Measurements from ENCODE around the gene MRTFB. TPM values are rescaled to one million over a fixed set of nuclear protein-coding genes. Genes with fewer than 3 reads are reported as not detected.

MRTFB gene
- total RNA-seq, 1 experiment from 2014 or later = 29.5 TPM

DNA sequence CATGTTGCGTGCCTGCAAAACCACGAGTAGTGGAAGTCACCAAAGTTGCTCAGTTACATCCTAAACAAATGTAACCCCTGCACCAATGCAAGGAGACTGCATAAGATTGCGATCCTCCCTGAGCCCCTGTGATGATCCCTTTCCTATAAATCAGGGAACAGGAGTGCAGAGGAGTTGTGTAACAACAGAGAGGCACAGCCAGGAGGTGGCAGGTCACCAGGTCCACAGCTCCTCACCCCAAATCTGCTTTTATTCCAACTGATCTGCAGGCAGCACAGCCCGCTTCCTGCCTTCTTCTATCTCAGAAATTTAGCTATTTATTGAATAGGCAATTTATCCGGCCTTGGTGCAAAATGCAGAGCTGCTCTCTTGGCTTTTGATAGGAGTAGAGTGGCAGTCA, 36.0 kb upstream of the MRTFB start:
- Histone ChIP-seq H3K36me3 (ENCODE audit: control insufficient read depth, insufficient read depth, low read length) (no peaks in the 10 kb centered on the region), H3K27me3 (replicated peaks; ENCODE audit: control insufficient read depth, insufficient read depth, low read length) (no peaks in the 10 kb centered on the region), H3K4me1 (no peaks in the 10 kb centered on the region), H3K9me3 (no peaks in the 10 kb centered on the region), H3K4me3 (ENCODE audit: low read depth, low read length) (no peak overlapping the region)
- no peaks in the 10 kb centered on the region for H3K27me3 Mint-ChIP-seq (ENCODE audit: insufficient read depth, unreplicated experiment)
- no peaks in the 10 kb centered on the region for H3K9me3 Mint-ChIP-seq (ENCODE audit: unreplicated experiment)
- POLR2A ChIA-PET = no interaction called here
- H3K36me3 Mint-ChIP-seq (ENCODE audit: insufficient read depth, unreplicated experiment) = no peaks in the 10 kb centered on the region
- no TSS peak for BruUV-seq (replicated peaks)
- no peak overlapping the region for H3K4me3 Mint-ChIP-seq (ENCODE audit: unreplicated experiment)
- DNase-seq = no peak
- intact Hi-C loops (cut with micrococcal nuclease; ENCODE audit: unreplicated experiment) = no loop called here
- H3K27ac Mint-ChIP-seq (ENCODE audit: unreplicated experiment) = no peak overlapping the region
- TF ChIP-seq, protein P1, sequence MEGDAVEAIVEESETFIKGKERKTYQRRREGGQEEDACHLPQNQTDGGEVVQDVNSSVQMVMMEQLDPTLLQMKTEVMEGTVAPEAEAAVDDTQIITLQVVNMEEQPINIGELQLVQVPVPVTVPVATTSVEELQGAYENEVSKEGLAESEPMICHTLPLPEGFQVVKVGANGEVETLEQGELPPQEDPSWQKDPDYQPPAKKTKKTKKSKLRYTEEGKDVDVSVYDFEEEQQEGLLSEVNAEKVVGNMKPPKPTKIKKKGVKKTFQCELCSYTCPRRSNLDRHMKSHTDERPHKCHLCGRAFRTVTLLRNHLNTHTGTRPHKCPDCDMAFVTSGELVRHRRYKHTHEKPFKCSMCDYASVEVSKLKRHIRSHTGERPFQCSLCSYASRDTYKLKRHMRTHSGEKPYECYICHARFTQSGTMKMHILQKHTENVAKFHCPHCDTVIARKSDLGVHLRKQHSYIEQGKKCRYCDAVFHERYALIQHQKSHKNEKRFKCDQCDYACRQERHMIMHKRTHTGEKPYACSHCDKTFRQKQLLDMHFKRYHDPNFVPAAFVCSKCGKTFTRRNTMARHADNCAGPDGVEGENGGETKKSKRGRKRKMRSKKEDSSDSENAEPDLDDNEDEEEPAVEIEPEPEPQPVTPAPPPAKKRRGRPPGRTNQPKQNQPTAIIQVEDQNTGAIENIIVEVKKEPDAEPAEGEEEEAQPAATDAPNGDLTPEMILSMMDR (IDR thresholded peaks at IDR 0.05; ENCODE audit: insufficient read depth in 1 of 2, low read depth in 1 of 2, low read length in 1 of 2, severe bottlenecking in 1 of 2, unreplicated experiment in 1 of 2) = no peak
- H3K4me1 Mint-ChIP-seq (ENCODE audit: low read depth, unreplicated experiment) = no peaks in the 10 kb centered on the region
- CTCF ChIA-PET = interaction anchor here (0.6 kb wide), 1 partner anchor 196 kb away, joined by 3 read pairs; no protein-coding TSS in a partner anchor

DNA sequence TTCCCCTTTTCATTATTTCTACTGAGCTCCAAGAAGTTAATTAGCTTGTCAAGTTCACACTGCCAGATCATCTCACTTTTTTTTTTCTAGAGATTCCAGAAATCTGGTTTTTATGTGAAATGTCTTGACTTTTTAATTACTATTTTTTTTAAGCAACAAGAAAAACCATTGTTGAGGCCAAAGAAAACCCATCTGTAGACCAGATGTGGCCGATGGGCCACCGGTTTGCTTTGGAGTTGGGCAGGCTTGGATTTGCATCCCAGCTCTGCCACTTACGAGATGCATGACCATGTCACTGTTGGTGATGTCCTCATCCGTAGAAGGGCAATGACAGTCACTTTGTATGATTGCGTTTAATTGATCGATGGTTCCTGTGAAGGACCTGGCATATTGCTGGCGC, 34.2 kb upstream of the MRTFB start:
- Histone ChIP-seq H3K4me1 (no peaks in the 10 kb centered on the region), H3K9me3 (no peaks in the 10 kb centered on the region), H3K27me3 (replicated peaks; ENCODE audit: control insufficient read depth, insufficient read depth, low read length) (no peaks in the 10 kb centered on the region), H3K36me3 (ENCODE audit: control insufficient read depth, insufficient read depth, low read length) (no peaks in the 10 kb centered on the region), H3K4me3 (ENCODE audit: low read depth, low read length) (no peak overlapping the region)
- Mint-ChIP-seq H3K36me3 (ENCODE audit: insufficient read depth, unreplicated experiment) (no peaks in the 10 kb centered on the region), H3K27me3 (ENCODE audit: insufficient read depth, unreplicated experiment) (no peaks in the 10 kb centered on the region), H3K4me3 (ENCODE audit: unreplicated experiment) (no peak overlapping the region), H3K27ac (ENCODE audit: unreplicated experiment) (no peak overlapping the region), H3K4me1 (ENCODE audit: low read depth, unreplicated experiment) (no peaks in the 10 kb centered on the region), H3K9me3 (ENCODE audit: unreplicated experiment) (no peaks in the 10 kb centered on the region)
- TF ChIP-seq, protein P1 (IDR thresholded peaks at IDR 0.05; ENCODE audit: insufficient read depth in 1 of 2, low read depth in 1 of 2, low read length in 1 of 2, severe bottlenecking in 1 of 2, unreplicated experiment in 1 of 2) = no peak
- CTCF ChIA-PET = no interaction called here
- intact Hi-C loops (cut with micrococcal nuclease; ENCODE audit: unreplicated experiment) = no loop called here
- no peak for DNase-seq
- no TSS peak for BruUV-seq (replicated peaks)
- POLR2A ChIA-PET = no interaction called here

DNA sequence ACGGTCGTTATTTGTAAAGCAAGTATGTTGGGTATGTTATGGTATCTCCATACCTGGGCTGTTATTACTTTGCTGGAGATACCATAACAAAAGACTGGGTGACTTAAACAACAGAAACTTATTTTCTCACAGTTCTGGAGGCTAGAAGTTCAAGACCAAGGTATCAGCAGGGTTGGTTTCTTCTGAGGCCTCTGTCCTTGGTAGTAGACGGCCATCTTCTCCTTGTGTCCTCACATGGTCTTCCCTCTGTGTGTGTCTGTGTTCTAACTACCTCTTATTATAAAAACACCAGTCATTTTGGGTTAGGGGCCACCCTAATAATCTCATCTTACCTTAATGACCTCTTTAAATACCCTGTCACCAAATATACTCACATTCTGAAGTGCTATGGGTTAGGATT, 33.2 kb upstream of the MRTFB start:
- Histone ChIP-seq H3K27me3 (replicated peaks; ENCODE audit: control insufficient read depth, insufficient read depth, low read length) (no peaks in the 10 kb centered on the region), H3K4me1 (no peaks in the 10 kb centered on the region), H3K9me3 (no peaks in the 10 kb centered on the region), H3K36me3 (ENCODE audit: control insufficient read depth, insufficient read depth, low read length) (no peaks in the 10 kb centered on the region), H3K4me3 (ENCODE audit: low read depth, low read length) (no peak overlapping the region)
- Mint-ChIP-seq H3K4me1 (ENCODE audit: low read depth, unreplicated experiment) (no peaks in the 10 kb centered on the region), H3K36me3 (ENCODE audit: insufficient read depth, unreplicated experiment) (no peaks in the 10 kb centered on the region), H3K9me3 (ENCODE audit: unreplicated experiment) (no peaks in the 10 kb centered on the region), H3K27ac (ENCODE audit: unreplicated experiment) (no peak overlapping the region), H3K4me3 (ENCODE audit: unreplicated experiment) (no peak overlapping the region), H3K27me3 (ENCODE audit: insufficient read depth, unreplicated experiment) (no peaks in the 10 kb centered on the region)
- no peak for DNase-seq
- CTCF ChIA-PET = no interaction called here
- POLR2A ChIA-PET = no interaction called here
- TF ChIP-seq, protein P1 (IDR thresholded peaks at IDR 0.05; ENCODE audit: insufficient read depth in 1 of 2, low read depth in 1 of 2, low read length in 1 of 2, severe bottlenecking in 1 of 2, unreplicated experiment in 1 of 2) = no peak
- intact Hi-C loops (cut with micrococcal nuclease; ENCODE audit: unreplicated experiment) = no loop called here
- BruUV-seq (replicated peaks) = no TSS peak
